IPS DF 19.7 (cell line): ENCODE measurements around the gene NEDD8.
"Not testable (repeated sequence)": the region's sequence is repeated elsewhere in the genome, so short reads cannot be mapped to it uniquely, and the experiment has no call there.

Experiments
- DNase-seq: peaks from one replicate; pipeline ENCODE4 v3.0.0-alpha.2; 2013; ENCODE audit warnings: low read depth, low spot score

NEDD8 gene

GRCh38 chr14:24222987-24223386 is 9.2 kb downstream of the NEDD8 start:
- not testable (repeated sequence) for DNase-seq

- DNase-seq, result no peak
Measured at GRCh38 chr14:24219521-24219920, 12.6 kb downstream of the NEDD8 start.

GRCh38 chr14:24219080-24219479 is 13.1 kb downstream of the NEDD8 start:
- DNase-seq, result no peak

- not testable (repeated sequence) for DNase-seq
Measured at GRCh38 chr14:24216876-24217275, 15.3 kb downstream of the NEDD8 start.

- DNase-seq, result no peak
Measured at GRCh38 chr14:24216345-24216699, 15.8 kb downstream of the NEDD8 start.

- no peak for DNase-seq
Measured at GRCh38 chr14:24215495-24216344, 16.4 kb downstream of the NEDD8 start, which contains the start of gene MDP1. Gene MDP1, minus strand, starts transcription at chr14:24216066. Its CDS starts 111 bp downstream, at chr14:24215955.

- no peak for DNase-seq
Measured at GRCh38 chr14:24213866-24214662, 18.1 kb downstream of the NEDD8 start.

- peak; percentile 93 for DNase-seq
Measured at GRCh38 chr14:24212924-24213865, 19.0 kb downstream of the NEDD8 start, which contains the start of gene CHMP4A. Gene CHMP4A, minus strand, starts transcription at chr14:24213488. Its CDS starts 49 bp downstream, at chr14:24213439.

- DNase-seq, result no peak
Measured at GRCh38 chr14:24211311-24211710, 20.9 kb downstream of the NEDD8 start.

- DNase-seq, result no peak
Measured at GRCh38 chr14:24207625-24208024, 24.5 kb downstream of the NEDD8 start.

- DNase-seq, result no peak
Measured at GRCh38 chr14:24207104-24207551, 25.0 kb downstream of the NEDD8 start.

- DNase-seq, result no peak
Measured at GRCh38 chr14:24206260-24207103, 25.7 kb downstream of the NEDD8 start.

- DNase-seq, result no peak
Measured at GRCh38 chr14:24204163-24205146, 27.7 kb downstream of the NEDD8 start.

GRCh38 chr14:24203249-24203886 is 28.8 kb downstream of the NEDD8 start:
- not testable (repeated sequence) for DNase-seq

GRCh38 chr14:24202538-24202937 is 29.6 kb downstream of the NEDD8 start:
- not testable (repeated sequence) for DNase-seq

- no peak for DNase-seq
Measured at GRCh38 chr14:24198814-24199524, 33.2 kb downstream of the NEDD8 start.

GRCh38 chr14:24197056-24197450 is 35.1 kb downstream of the NEDD8 start:
- no peak for DNase-seq
